Astrocyte (in vitro differentiated cells and primary cell): ENCODE results near the gene MRPL14. TPM values are rescaled to one million over a fixed set of nuclear protein-coding genes. Genes with fewer than 3 reads are reported as not detected.
A peak's percentile ranks its signal among the peaks of the same experiment; 100 is the strongest.

Source experiments
- DNase-seq: peaks from one replicate; pipeline ENCODE4 v3.0.0-alpha.2; 2010; ENCODE audit warnings: low read depth
- FAIRE-seq: peaks from 2 replicates; lab custom pipeline; 2011; peaks lifted over from hg19 to GRCh38; lab: Jason Lieb, UNC
- H2AFZ ChIP-seq: 2 replicates; pipeline ENCODE4 v1.6.0; 2012; ENCODE audit warnings: low read depth, low read length, inconsistent platforms
- H3K27ac ChIP-seq: 2 replicates; pipeline ENCODE4 v1.5.1; 2011; ENCODE audit warnings: low read depth, low read length, inconsistent platforms
- H3K27me3 ChIP-seq: 2 replicates; pipeline ENCODE4 v1.6.0; 2011; ENCODE audit warnings: low read length, inconsistent platforms; ENCODE audit not compliant: insufficient read depth
- H3K36me3 ChIP-seq: 2 replicates; pipeline ENCODE4 v1.5.1; 2011; ENCODE audit warnings: low read length, inconsistent platforms; ENCODE audit not compliant: insufficient read depth
- H3K4me1 ChIP-seq: 2 replicates; pipeline ENCODE4 v1.5.1; 2011; ENCODE audit warnings: low read length, inconsistent platforms; ENCODE audit not compliant: insufficient read depth
- H3K4me2 ChIP-seq: 2 replicates; pipeline ENCODE4 v1.6.0; 2012; ENCODE audit warnings: low read length, inconsistent platforms
- H3K4me3 ChIP-seq: 2 replicates; pipeline ENCODE4 v1.5.1; 2011; ENCODE audit warnings: low read depth, mild to moderate bottlenecking, low read length, inconsistent platforms; ENCODE audit not compliant: insufficient read depth
- H3K79me2 ChIP-seq: 2 replicates; pipeline ENCODE4 v1.6.0; 2012; ENCODE audit warnings: mild to moderate bottlenecking, low read length, inconsistent platforms; ENCODE audit not compliant: insufficient read depth
- H3K9ac ChIP-seq: 2 replicates; pipeline ENCODE4 v1.6.0; 2012; ENCODE audit warnings: mild to moderate bottlenecking, low read length, inconsistent platforms
- H3K9me3 ChIP-seq: 2 replicates; pipeline ENCODE4 v1.5.1; 2012; ENCODE audit warnings: low read depth, mild to moderate bottlenecking, low read length, inconsistent platforms; ENCODE audit not compliant: insufficient read depth
- H4K20me1 ChIP-seq: 2 replicates; pipeline ENCODE4 v1.6.0; 2012; ENCODE audit warnings: low read length, inconsistent platforms; ENCODE audit not compliant: insufficient read depth
- H3K27ac Mint-ChIP-seq: one replicate; pipeline ENCODE4 v1.8.0; 2021; ENCODE audit warnings: mild to moderate bottlenecking, mixed read lengths; ENCODE audit not compliant: unreplicated experiment
- H3K27me3 Mint-ChIP-seq: one replicate; pipeline ENCODE4 v1.8.0; 2021; ENCODE audit warnings: low read depth, mixed read lengths; ENCODE audit not compliant: unreplicated experiment
- H3K36me3 Mint-ChIP-seq: one replicate; pipeline ENCODE4 v1.8.0; 2021; ENCODE audit warnings: low read depth, mixed read lengths; ENCODE audit not compliant: unreplicated experiment
- H3K4me1 Mint-ChIP-seq: one replicate; pipeline ENCODE4 v1.8.0; 2021; ENCODE audit warnings: low read depth, mixed read lengths; ENCODE audit not compliant: unreplicated experiment
- H3K4me3 Mint-ChIP-seq: one replicate; pipeline ENCODE4 v1.8.0; 2021; ENCODE audit warnings: mild to moderate bottlenecking, moderate library complexity, mixed read lengths; ENCODE audit not compliant: unreplicated experiment
- H3K9me3 Mint-ChIP-seq: one replicate; pipeline ENCODE4 v1.8.0; 2021; ENCODE audit warnings: mild to moderate bottlenecking, mixed read lengths; ENCODE audit not compliant: unreplicated experiment
- EZH2 ChIP-seq: IDR thresholded peaks from 2 replicates; pipeline ENCODE4 v1.6.1; 2012; ENCODE audit warnings: mild to moderate bottlenecking, low read length, inconsistent platforms; ENCODE audit not compliant: insufficient read depth
- total RNA-seq: library from RNA; stranded (reverse); gene quantifications from 2 replicates; pipeline ENCODE4 v1.2.1, GENCODE V29; 2021
- TF ChIP-seq, protein P1 (sequence below): IDR thresholded peaks from 2 replicates; pipeline ENCODE4 v1.5.1; 2011; ENCODE audit warnings: low read depth, mild to moderate bottlenecking, inconsistent platforms, low read length, moderate library complexity; ENCODE audit not compliant: insufficient read depth

The MRPL14 gene
- total RNA-seq, 1 donor from 2014 or later = 56.1 TPM

DNA sequence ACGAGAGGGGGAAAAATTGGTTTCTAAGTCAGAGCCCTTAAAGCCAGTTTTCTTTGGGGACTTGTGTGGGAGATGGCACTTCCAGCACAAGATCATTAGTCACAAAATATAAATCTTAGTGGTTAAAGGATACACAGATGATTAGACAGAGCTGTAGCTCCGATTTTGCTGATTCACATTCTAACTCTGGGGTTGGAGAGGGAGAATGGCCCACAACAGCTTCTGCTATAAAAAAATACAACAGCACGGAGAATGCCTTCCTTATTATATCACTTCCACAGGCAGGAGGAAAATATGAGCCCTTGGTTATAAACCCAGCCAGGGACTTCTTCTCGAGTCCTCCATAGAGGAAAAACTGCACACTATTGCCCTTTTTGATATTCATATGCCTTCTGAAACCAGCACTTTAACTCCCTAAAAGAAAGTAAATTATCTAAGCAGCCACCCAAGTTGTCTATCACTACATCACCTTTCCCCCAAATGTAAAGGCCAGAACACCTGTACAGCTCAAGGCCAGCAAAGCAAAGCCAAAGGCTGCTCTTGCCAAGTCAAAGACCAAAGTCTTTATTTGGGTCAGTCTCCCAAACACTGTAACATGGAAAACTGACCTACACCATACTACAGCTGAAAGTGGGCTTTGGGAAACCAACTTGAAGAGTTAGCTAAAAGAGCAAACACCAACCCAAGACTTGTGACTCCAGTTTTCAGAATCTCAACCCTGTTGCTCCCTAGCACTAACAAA lies 10.4 kb downstream of the MRPL14 start:
- Mint-ChIP-seq H3K4me3 (peak overlapping the region; percentile 68), H3K4me1 (peaks cover 64% of the 10 kb centered on the region), H3K27ac (peak overlapping the region; percentile 100), H3K27me3 (no peaks in the 10 kb centered on the region), H3K9me3 (no peaks in the 10 kb centered on the region), H3K36me3 (peaks cover 13% of the 10 kb centered on the region)
- peaks cover 70% of the 10 kb centered on the region for H4K20me1 ChIP-seq
- peak overlapping the region; percentile 96 for H3K27ac ChIP-seq
- peak overlapping the region; percentile 82 for H3K9ac ChIP-seq
- peak; percentile 9 for FAIRE-seq
- H3K36me3 ChIP-seq = peaks cover 20% of the 10 kb centered on the region
- H3K4me2 ChIP-seq = peak overlapping the region; percentile 91
- H3K9me3 ChIP-seq = no peaks in the 10 kb centered on the region
- peak overlapping the region; percentile 41 for H3K4me3 ChIP-seq
- no peak overlapping the region for H2AFZ ChIP-seq
- H3K4me1 ChIP-seq = peaks cover 48% of the 10 kb centered on the region
- TF ChIP-seq, protein P1, sequence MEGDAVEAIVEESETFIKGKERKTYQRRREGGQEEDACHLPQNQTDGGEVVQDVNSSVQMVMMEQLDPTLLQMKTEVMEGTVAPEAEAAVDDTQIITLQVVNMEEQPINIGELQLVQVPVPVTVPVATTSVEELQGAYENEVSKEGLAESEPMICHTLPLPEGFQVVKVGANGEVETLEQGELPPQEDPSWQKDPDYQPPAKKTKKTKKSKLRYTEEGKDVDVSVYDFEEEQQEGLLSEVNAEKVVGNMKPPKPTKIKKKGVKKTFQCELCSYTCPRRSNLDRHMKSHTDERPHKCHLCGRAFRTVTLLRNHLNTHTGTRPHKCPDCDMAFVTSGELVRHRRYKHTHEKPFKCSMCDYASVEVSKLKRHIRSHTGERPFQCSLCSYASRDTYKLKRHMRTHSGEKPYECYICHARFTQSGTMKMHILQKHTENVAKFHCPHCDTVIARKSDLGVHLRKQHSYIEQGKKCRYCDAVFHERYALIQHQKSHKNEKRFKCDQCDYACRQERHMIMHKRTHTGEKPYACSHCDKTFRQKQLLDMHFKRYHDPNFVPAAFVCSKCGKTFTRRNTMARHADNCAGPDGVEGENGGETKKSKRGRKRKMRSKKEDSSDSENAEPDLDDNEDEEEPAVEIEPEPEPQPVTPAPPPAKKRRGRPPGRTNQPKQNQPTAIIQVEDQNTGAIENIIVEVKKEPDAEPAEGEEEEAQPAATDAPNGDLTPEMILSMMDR = no peak
- TF ChIP-seq EZH2 = no peak
- H3K27me3 ChIP-seq = no peaks in the 10 kb centered on the region
- H3K79me2 ChIP-seq = peaks cover 80% of the 10 kb centered on the region
- DNase-seq = peak; percentile 94

DNA sequence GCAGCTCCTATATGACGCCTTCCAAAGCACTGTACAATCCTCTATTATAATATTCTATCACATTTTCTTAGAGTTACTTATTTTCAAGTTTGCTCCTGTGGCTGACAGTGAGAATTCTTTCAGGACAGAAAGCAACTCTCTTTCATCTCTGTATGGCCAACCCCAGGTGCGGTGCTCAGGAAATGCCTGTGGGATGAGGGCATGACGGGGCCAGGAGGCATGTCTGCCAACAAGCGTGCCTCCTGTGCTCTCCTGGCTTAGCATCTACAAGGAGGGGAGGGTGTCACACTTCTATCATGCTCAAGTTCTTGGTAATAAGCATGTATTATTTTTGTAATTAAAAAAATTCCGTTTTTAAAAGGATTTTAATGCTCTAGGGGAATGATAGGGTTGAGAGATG lies 11.4 kb downstream of the MRPL14 start:
- no peaks in the 10 kb centered on the region for H3K27me3 Mint-ChIP-seq
- peaks cover 71% of the 10 kb centered on the region for H4K20me1 ChIP-seq
- peak overlapping the region; percentile 91 for H3K4me2 ChIP-seq
- no peak overlapping the region for H2AFZ ChIP-seq
- peak overlapping the region; percentile 96 for H3K27ac ChIP-seq
- DNase-seq = peak; percentile 79
- H3K9me3 ChIP-seq = no peaks in the 10 kb centered on the region
- peak overlapping the region; percentile 41 for H3K4me3 ChIP-seq
- H3K4me3 Mint-ChIP-seq = peak overlapping the region; percentile 68
- H3K9me3 Mint-ChIP-seq = no peaks in the 10 kb centered on the region
- H3K4me1 ChIP-seq = peaks cover 41% of the 10 kb centered on the region
- TF ChIP-seq EZH2 = no peak
- TF ChIP-seq, protein P1 = no peak
- peak overlapping the region; percentile 100 for H3K27ac Mint-ChIP-seq
- no peaks in the 10 kb centered on the region for H3K27me3 ChIP-seq
- peaks cover 66% of the 10 kb centered on the region for H3K4me1 Mint-ChIP-seq
- H3K79me2 ChIP-seq = peaks cover 75% of the 10 kb centered on the region
- peak overlapping the region; percentile 82 for H3K9ac ChIP-seq
- FAIRE-seq = no peak
- H3K36me3 Mint-ChIP-seq = peaks cover 21% of the 10 kb centered on the region
- peaks cover 26% of the 10 kb centered on the region for H3K36me3 ChIP-seq

DNA sequence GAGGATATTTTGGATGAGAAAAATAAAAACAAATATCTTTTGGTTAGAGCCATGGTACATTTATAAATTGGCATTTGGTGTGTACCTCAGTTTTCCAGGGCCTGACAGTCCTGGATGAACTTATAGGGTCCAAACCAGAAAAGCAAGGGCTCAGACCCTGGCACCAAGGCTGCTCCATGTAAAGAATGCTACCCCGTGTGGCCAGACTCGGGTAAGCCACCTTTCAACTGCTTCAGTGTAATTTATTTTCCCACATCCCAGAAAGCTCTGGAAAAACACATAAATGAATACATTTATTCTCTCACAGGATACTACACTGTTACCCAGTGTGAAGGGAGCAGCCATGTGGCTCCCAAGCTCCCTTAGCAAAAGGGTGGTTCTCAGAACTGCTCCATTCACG lies 13.8 kb downstream of the MRPL14 start:
- Histone ChIP-seq H3K27me3 (no peaks in the 10 kb centered on the region), H3K4me3 (no peak overlapping the region), H3K4me1 (peaks cover 34% of the 10 kb centered on the region), H3K9me3 (no peaks in the 10 kb centered on the region), H2AFZ (no peak overlapping the region), H3K36me3 (peaks cover 32% of the 10 kb centered on the region), H4K20me1 (peaks cover 64% of the 10 kb centered on the region), H3K79me2 (peaks cover 60% of the 10 kb centered on the region), H3K9ac (no peak overlapping the region), H3K4me2 (no peak overlapping the region), H3K27ac (no peak overlapping the region)
- TF ChIP-seq, protein P1 = peak; percentile 17
- TF ChIP-seq EZH2 = no peak
- no peak overlapping the region for H3K27ac Mint-ChIP-seq
- no peaks in the 10 kb centered on the region for H3K27me3 Mint-ChIP-seq
- H3K36me3 Mint-ChIP-seq = peaks cover 35% of the 10 kb centered on the region
- no peaks in the 10 kb centered on the region for H3K9me3 Mint-ChIP-seq
- no peak overlapping the region for H3K4me3 Mint-ChIP-seq
- no peak for DNase-seq
- peaks cover 53% of the 10 kb centered on the region for H3K4me1 Mint-ChIP-seq
- FAIRE-seq = no peak
